Hepatic stellate cell (primary cell): ENCODE measurements around the gene EXOC4.

Experiments
- DNase-seq: peaks from one replicate; pipeline ENCODE4 v3.0.0; 2011; ENCODE audit warnings: low spot score

Gene EXOC4

GRCh38 chr7:133795068-133795665, 542.3 kb downstream of the EXOC4 start:
- no peak for DNase-seq

GRCh38 chr7:133796782-133797745, 544.2 kb downstream of the EXOC4 start:
- DNase-seq, result no peak

- peak; percentile 8 for DNase-seq
Observed at GRCh38 chr7:133797818-133798520, 545.1 kb downstream of the EXOC4 start.

GRCh38 chr7:133801341-133801740, 548.5 kb downstream of the EXOC4 start:
- no peak for DNase-seq

- no peak for DNase-seq
Observed at GRCh38 chr7:133804127-133804526, 551.2 kb downstream of the EXOC4 start.

GRCh38 chr7:133805426-133805825, 552.5 kb downstream of the EXOC4 start:
- DNase-seq, result no peak

GRCh38 chr7:133807624-133808492, 555.0 kb downstream of the EXOC4 start:
- no peak for DNase-seq

GRCh38 chr7:133808493-133808866, 555.6 kb downstream of the EXOC4 start:
- DNase-seq, result no peak

- DNase-seq, result no peak
Observed at GRCh38 chr7:133812877-133813276, 560.0 kb downstream of the EXOC4 start.

GRCh38 chr7:133815611-133816210, 562.8 kb downstream of the EXOC4 start:
- peak; percentile 11 for DNase-seq

- no peak for DNase-seq
Observed at GRCh38 chr7:133819695-133820094, 566.8 kb downstream of the EXOC4 start.

GRCh38 chr7:133820584-133820983, 567.7 kb downstream of the EXOC4 start:
- DNase-seq, result no peak

GRCh38 chr7:133821171-133821570, 568.3 kb downstream of the EXOC4 start:
- no peak for DNase-seq

- DNase-seq, result no peak
Observed at GRCh38 chr7:133822001-133822641, 569.2 kb downstream of the EXOC4 start.

GRCh38 chr7:133822868-133823552, 570.1 kb downstream of the EXOC4 start:
- DNase-seq, result no peak

- DNase-seq, result no peak
Observed at GRCh38 chr7:133824132-133824531, 571.3 kb downstream of the EXOC4 start.

- no peak for DNase-seq
Observed at GRCh38 chr7:133827707-133828623, 575.1 kb downstream of the EXOC4 start.

GRCh38 chr7:133828906-133829305, 576.0 kb downstream of the EXOC4 start:
- DNase-seq, result no peak

- no peak for DNase-seq
Observed at GRCh38 chr7:133829336-133829897, 576.5 kb downstream of the EXOC4 start.
